LNCAP (cell line): Measurements from ENCODE around the gene ETNK2.

ENCODE experiments used
- CTCF ChIP-seq: fragments of 450-650 bp; IDR thresholded peaks from 2 replicates; pipeline ENCODE4 v1.5.1; 2017; ENCODE audit warnings: mild to moderate bottlenecking

The ETNK2 gene

GRCh38 chr1:204126386-204126785 lies 25.5 kb downstream of the ETNK2 start:
- TF ChIP-seq CTCF, result no peak

- TF ChIP-seq CTCF, result no peak
Measured at GRCh38 chr1:204125759-204126351, 26.0 kb downstream of the ETNK2 start.

GRCh38 chr1:204124639-204125038 lies 27.2 kb downstream of the ETNK2 start:
- TF ChIP-seq CTCF, result no peak

GRCh38 chr1:204123376-204123775 lies 28.5 kb downstream of the ETNK2 start:
- TF ChIP-seq CTCF, result peak; percentile 63

GRCh38 chr1:204121840-204122555 lies 29.8 kb downstream of the ETNK2 start:
- no peak for TF ChIP-seq CTCF

GRCh38 chr1:204116539-204116938 lies 35.3 kb downstream of the ETNK2 start:
- no peak for TF ChIP-seq CTCF

GRCh38 chr1:204115116-204115515 lies 36.7 kb downstream of the ETNK2 start:
- TF ChIP-seq CTCF, result no peak
